GM19193 (cell line): Measurements from ENCODE around the gene IRX5.

ENCODE experiments used
- POLR2A ChIP-seq: IDR thresholded peaks from 4 replicates; pipeline ENCODE4 v1.6.1; 2011; ENCODE audit not compliant: insufficient read depth, insufficient read length; ENCODE audit errors: extremely low read depth

IRX5 gene

DNA sequence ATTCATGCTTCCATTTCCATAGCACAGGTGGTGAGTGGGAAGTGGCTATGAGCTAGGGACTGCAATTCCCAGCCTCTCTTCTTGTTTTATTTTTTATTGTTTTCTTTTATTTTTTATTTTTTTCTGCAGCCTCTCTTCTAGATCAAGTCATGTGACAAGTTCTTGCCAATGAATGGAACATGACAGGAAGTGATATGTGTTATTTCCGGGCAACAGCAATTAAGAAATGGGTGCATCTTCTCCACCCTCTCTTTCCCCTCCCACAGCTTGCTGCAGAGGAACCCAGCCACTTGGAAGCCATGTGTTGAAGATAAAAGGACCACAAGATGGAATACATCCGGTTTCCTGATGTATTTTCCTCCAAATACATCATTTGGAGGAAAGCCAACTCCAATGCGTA, 23.6 kb downstream of the IRX5 start:
- no peak for TF ChIP-seq POLR2A

DNA sequence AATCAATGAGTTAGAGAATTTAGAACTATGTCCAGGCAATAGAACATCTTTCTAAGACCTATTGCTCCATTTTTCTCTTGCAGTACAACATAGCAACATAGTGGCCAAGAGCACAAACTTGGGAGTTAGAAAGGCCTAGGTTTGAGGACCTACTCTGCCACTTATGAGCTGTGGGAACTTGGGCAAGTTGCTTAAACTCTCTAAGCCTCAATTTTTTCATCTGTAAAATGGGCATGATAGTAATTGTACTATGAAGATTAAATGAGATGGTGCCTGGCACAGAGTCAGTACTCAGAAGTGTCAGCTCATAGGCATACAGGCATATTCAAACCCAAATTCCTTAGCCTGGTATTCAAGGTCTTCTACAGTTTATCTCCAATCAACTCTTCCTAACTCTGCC, 25.1 kb downstream of the IRX5 start:
- no peak for TF ChIP-seq POLR2A

GRCh38 chr16:54957403-54958166, 26.9 kb downstream of the IRX5 start:
- TF ChIP-seq POLR2A: no peak

- TF ChIP-seq POLR2A: no peak
Measured at GRCh38 chr16:54962045-54962444, 31.4 kb downstream of the IRX5 start.

GRCh38 chr16:54964239-54964638, 33.6 kb downstream of the IRX5 start:
- TF ChIP-seq POLR2A: no peak

- no peak for TF ChIP-seq POLR2A
Measured at GRCh38 chr16:54965464-54965863, 34.8 kb downstream of the IRX5 start.

- no peak for TF ChIP-seq POLR2A
Measured at GRCh38 chr16:54968011-54968410, 37.3 kb downstream of the IRX5 start.

DNA sequence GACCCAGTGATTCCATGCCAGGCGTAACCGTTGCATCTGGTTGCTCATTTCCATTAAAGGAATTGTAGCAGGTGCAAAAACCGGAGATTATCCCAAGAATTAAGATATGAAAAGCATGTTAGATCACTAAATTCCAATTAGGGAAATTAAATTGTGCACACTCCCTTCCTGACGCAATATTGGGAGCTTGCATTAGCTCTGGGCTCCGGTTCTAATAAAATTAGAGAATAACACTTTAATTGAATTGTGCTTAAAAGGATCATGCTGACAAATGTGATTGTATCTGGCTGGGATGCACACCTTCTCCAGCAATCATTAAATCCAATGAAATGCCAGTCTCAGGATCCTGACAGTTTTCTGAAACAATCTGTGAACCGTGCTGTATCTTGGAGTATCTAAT, 38.1 kb downstream of the IRX5 start:
- no peak for TF ChIP-seq POLR2A

DNA sequence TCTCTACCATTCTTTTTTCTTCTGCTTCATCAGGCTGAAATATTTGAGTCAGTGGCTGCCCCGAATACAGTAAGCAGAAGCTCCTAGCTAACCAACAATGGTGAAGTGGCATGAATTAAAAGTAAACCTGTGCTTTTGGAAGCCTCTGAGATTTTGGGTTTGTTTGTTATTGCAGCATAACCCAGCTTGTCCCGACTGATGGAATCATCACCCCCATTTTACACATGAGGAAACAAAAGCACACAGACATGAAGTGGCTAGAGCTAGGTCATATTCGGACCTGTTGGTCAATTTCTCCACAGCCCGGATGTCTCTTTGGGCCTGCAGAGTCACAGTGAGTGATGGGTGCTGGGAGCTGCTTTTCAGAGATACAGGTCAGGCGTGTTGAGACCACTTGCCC, 39.4 kb downstream of the IRX5 start:
- TF ChIP-seq POLR2A: no peak

- no peak for TF ChIP-seq POLR2A
Measured at GRCh38 chr16:54974367-54974766, 43.7 kb downstream of the IRX5 start.

DNA sequence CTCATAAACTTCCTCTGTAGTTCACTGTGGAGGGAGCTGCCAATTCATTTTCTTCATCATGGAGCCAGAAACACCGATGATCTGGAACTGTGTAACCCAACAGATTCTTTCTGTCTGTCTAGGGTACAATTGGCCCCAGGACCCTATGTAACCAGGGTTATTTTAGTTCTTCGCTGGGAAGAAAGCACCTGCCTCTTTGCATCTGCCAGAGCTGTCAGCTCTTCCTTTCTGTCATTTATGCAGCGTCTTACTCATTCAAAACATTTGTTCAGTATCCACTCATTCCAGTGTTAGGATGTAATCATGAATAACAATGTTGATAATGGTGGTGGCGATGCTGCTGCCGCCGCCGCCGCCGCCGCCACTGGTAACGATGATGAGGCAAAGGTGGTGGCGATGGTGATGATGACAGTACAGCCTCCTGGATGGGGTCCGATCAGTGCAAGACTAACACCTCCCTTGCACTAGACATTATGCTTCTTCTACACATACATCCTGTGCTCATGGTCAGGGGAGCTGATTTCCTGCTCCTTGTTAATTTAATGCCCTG, 46.1 kb downstream of the IRX5 start:
- TF ChIP-seq POLR2A: no peak

DNA sequence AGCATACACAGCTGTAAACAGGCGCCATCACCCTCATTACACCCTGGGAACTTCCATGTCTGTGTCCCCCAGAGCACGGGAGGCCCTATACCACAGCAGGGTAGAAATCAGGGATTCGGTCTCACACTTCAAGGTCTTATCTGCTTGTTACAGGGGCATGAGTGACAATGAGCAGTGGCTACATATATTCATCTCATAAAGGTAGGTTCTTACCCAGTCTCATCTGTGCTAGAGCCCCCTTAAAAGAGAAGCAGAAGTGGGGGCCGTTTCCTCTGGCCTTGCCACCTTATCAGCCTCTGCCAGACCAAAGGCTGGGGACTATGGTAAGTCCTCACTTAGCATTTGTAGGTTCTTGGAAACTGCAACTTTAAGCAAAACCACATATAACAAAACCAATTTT, 46.5 kb downstream of the IRX5 start:
- no peak for TF ChIP-seq POLR2A

- no peak for TF ChIP-seq POLR2A
Measured at GRCh38 chr16:54980821-54981220, 50.2 kb downstream of the IRX5 start.
